ENCODE results near the gene OR8K3.

Gene OR8K3

DNA sequence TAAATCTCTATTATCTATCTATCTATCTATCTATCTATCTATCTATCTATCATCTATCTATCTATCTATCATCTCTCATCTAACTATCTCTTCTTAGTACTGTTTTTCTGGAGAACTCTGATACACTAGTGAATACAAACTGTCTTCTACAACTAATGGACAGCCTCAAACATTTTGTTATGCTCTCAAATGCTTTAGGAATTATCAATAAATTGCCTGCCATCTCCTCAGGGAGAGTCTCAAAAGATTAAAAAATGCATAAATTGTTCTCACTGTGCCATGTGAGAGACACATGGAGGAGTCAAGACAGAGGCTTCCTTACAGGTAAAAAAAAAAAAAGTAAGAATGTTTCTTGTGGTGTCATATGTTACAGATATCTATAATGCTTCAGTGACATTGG lies at the start of gene OR8K3:
Gene OR8K3 (plus strand): TSS at position 301 of the 400 bp plus-strand sequence. CDS start 3,163 bp downstream, outside the sequence.
- DNase-seq = no peak

DNA sequence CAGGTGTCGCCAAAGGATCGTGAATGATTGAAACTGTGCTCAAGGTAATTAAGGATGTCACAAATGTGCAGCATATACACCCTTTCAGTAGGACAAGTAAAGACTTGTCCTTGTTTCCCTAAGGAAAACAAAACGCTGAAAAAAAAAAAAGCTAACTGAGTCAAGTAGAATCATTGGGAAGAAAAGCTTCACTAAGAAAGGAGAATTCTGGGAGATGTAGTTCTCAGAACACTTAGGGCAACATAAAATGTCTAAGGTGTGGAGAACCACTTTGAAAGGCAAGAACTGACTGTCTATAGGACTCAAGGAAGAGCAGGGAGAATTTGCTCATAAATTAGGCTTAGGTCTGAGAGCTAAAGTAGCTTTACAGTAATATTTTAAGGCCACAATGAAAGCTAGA lies 43.9 kb upstream of the OR8K3 start:
- DNase-seq = no peak

DNA sequence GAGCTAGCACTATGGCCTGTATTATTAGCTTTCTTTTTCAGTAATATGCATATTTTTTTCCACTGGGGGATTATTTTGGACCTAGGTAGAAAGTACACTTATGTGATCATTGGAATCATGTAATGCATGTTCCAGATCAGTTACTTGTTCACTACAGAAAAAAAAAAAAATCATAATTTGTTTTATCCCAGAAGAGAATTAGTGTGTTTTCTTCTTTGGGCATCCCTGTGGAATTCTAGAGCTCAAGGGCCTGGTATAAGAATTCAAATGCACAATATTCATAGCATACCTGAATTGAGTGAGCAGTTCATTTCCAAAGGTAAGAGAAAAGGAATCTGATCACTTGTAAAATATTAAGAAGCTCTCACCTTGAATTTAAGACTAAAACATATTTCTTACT lies 41.1 kb upstream of the OR8K3 start, which contains the start of gene OR5T1:
Gene OR5T1 (plus strand): TSS at position 301 of the 400 bp plus-strand sequence. CDS start 1,485 bp downstream, outside the sequence.
- no peak for DNase-seq

DNA sequence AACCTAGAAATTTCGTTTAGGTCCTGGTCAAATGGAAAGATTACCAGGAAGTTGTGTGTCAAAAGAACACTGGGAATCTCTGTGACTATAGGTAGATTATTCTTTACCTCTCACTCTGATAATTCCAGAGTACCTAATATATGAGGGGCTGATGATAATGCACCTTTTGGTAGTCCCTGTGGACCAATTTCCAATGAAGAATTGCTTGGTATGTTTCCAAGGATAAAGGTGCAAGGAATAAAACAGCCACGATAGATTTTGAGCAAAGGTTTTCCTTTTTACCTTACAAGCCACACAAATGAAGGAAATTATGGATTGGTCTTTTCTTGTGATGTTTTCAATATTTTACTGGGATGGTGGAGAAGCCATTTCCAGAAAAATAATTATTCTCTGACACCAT lies 22.8 kb upstream of the OR8K3 start, which contains the start of gene OR8H1:
Gene OR8H1 (minus strand): TSS at position 101 of the 400 bp plus-strand sequence. CDS start 1,192 bp downstream, outside the sequence.
- no peak for DNase-seq

DNA sequence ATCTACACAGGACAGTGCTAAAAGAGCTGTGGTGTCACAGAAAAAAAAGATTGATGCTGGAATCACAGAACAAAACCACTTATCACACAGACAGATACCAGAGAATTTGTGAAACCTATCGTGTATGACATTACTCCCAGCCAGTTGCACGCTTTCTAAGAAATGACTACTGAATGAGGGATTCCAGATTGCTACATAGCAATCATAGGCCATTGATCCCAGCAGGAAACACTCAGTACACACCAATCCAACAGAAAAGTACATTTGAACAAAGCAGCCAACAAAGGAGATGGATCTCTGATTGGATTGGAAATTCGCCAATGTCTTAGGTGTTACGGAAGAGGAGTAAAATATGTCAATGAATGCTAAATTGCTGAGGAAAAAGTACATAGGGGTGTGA lies 18.0 kb upstream of the OR8K3 start:
- no peak for DNase-seq

DNA sequence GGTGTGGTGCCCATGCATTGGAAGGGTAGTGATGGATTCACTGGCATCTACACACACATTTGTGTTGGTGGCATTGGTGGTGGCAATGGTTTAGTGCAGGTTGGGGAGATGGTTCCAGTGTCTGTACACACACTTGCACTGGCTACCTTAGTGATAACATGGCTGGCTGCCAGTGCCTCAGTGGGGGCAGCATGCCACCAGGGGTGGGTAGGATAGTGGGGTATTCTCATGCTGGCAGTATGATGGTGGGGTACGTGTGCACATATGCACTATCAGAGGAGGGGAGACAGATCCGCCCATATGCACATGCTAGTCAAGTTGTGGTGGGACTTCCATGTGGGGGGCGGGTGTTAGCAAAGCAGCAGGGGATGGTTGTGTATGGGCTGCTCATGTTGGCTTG lies 7.1 kb upstream of the OR8K3 start:
- no peak for DNase-seq

DNA sequence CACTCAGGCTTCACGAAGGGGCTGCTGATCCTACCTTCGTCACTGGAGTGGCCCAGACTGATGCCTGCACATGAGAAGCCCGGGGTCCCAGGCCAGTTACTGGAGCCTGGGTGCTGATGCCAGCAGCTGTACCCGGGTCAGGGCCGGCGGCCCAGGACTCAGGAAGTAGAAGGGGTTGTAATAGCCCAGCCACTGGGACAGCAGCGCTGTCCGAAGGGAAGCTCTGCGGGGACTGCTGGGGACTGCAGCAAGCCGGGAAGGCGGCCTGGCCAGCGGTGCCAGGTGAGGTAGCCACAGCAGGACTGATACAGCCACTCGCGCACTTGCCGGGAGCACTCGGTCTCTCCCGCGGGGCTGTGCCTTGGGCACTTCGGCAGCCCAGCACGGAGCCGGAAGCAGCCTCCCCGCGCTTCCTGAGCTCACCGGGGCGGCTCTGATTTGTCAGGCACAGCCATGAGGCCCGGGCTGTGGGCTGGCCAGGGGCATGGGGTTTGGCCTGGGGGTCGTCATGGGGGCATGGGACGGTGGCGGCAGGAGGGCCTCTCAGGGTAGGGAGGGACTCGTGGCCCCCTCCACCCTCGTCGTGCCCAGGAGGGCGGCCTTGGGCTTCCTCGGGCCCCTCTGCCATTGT lies 17.0 kb downstream of the OR8K3 start:
- no peak for DNase-seq

DNA sequence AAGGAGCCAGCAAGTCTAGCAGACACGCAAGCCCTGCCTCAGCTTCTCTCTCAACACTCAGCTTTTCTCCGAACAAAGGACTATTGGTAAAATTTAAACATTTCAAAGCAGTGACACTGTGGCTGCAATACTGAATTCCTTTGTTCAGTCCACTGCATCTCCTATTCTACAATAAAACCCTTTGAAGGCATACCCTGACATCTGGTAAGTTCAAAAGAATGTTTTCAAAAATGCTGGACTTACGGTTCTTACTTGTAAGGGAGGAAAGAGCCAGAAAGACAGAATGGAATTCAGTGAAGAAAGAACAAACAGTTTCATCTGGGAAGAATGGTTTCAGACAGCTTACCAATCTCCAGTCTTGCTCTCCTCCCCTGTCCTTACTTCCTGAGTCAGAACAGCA lies 18.2 kb downstream of the OR8K3 start:
- DNase-seq = no peak

DNA sequence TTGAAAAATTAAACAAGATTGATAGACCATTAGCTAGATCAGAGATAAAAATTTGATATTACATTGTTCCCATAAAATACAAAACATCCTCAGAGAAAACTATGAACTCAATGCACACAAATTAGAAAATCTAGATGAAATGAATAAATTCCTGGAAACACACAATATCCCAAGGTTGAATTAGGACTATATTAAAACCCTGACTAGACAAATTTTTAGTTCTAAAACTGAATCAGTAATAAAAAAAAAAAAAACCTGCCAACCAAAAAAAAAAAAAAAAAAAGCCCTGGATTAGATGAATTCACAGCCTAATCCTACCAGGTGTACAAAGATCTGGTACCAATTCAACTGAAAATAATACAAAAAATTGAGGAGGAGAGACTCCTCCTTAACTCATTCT lies 25.3 kb downstream of the OR8K3 start:
- DNase-seq = no peak

DNA sequence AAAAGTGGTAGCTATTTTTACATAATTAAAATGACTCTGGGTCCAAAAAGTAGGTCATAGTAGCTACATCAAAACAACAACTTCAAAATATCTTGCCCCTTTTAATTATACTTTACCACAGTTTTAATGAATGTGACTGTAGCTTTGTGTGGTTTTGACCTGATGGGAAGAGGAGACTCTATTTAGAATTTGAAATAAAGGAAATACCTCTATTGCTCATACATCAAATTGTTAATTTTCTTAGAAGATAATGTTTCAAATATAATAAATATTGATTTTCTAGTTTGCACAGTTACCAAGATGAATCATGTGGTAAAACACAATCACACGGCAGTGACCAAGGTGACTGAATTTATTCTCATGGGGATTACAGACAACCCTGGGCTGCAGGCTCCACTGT lies 30.8 kb downstream of the OR8K3 start, which contains the start of gene OR8K1:
Gene OR8K1 (plus strand): TSS at position 301 of the 400 bp plus-strand sequence. CDS start 0 bp downstream, at position 301.
- DNase-seq = no peak

DNA sequence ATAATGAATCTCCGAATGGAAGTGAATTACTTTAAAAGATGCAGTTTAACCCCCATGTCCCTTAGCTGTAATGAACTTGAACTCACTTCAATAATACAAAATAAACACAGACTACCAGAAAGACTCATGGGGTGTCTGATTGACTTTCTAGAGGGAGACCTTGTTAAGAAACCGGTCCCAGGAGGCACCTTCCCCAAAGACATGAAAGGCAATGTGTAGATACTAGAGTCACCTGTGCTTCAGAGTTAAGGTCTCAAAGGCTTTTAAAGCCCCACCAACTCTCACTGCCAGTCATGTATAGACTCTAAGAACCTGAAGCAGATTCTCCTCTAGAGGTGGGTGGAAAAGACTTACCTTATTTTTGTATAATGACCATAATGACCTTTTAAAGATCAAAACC lies 39.0 kb downstream of the OR8K3 start, which contains the start of gene OR8J1:
Gene OR8J1 (plus strand): TSS at position 301 of the 400 bp plus-strand sequence. CDS start 5,956 bp downstream, outside the sequence.
- DNase-seq = no peak

All from activated CD8-positive, alpha-beta memory T cell treated with anti-CD3 and anti-CD28 coated beads for 24 hours (primary cell).